CD4-positive, CD25-positive, alpha-beta regulatory T cell (primary cell): ENCODE data around the gene ITSN2. TPM values are rescaled to one million over a fixed set of nuclear protein-coding genes. Genes with fewer than 3 reads are reported as not detected.
A peak's percentile ranks its signal among the peaks of the same experiment; 100 is the strongest.

Experiments used
- ATAC-seq, 2 donors: fragments of 150-1000 bp; cut with Tn5 transposase; one replicate each; pipeline ENCODE4 v1.10.0; 2021; ENCODE audit warnings: low read depth in 2 of 2, moderate number of reproducible peaks in 2 of 2, moderate library complexity in 1 of 2
- DNase-seq, 3 donors: peaks; one replicate each; pipeline versions ENCODE4 v3.0.0 to v3.0.0-alpha.2; 2012 to 2022; ENCODE audit warnings: mixed read lengths in 1 of 3
- H3K27ac ChIP-seq: one replicate; pipeline ENCODE4 v1.7.0; 2013; ENCODE audit warnings: mild to moderate bottlenecking, low read length; ENCODE audit not compliant: insufficient read depth, poor library complexity, severe bottlenecking
- H3K27me3 ChIP-seq: one replicate; pipeline ENCODE4 v1.7.0; 2013; ENCODE audit warnings: low read length; ENCODE audit not compliant: control insufficient read depth, insufficient read depth
- H3K36me3 ChIP-seq: one replicate; pipeline ENCODE4 v1.7.0; 2013; ENCODE audit warnings: mild to moderate bottlenecking, low read length, moderate library complexity; ENCODE audit not compliant: control insufficient read depth, insufficient read depth
- H3K4me1 ChIP-seq: 2 replicates; pipeline ENCODE4 v1.7.0; 2013; ENCODE audit warnings: mild to moderate bottlenecking, low read length; ENCODE audit not compliant: insufficient read depth, control insufficient read depth, poor library complexity, severe bottlenecking
- H3K4me3 ChIP-seq: one replicate; pipeline ENCODE4 v1.7.0; 2013; ENCODE audit warnings: low read depth, mild to moderate bottlenecking, low read length, moderate library complexity
- H3K9me3 ChIP-seq, 2 experiments: 1 replicate in 1 of 2; 2 replicates in 1 of 2; pipeline ENCODE4 v1.7.0; 2013; ENCODE audit warnings: low read length in 2 of 2, mild to moderate bottlenecking in 1 of 2, moderate library complexity in 1 of 2; ENCODE audit not compliant: control insufficient read depth in 2 of 2
- H3K27ac Mint-ChIP-seq, 3 donors: one replicate each; pipeline ENCODE4 v1.8.0; 2020 to 2022; ENCODE audit warnings: mild to moderate bottlenecking in 3 of 3, mixed read lengths in 3 of 3, moderate library complexity in 2 of 3
- H3K27me3 Mint-ChIP-seq: one replicate; pipeline ENCODE4 v1.8.0; 2022; ENCODE audit warnings: mild to moderate bottlenecking, mixed read lengths
- H3K36me3 Mint-ChIP-seq: one replicate; pipeline ENCODE4 v1.8.0; 2020; ENCODE audit warnings: mixed read lengths
- H3K4me1 Mint-ChIP-seq, 4 donors: one replicate each; pipeline ENCODE4 v1.8.0; 2020 to 2022; ENCODE audit warnings: mixed read lengths in 4 of 4, mild to moderate bottlenecking in 1 of 4
- H3K4me3 Mint-ChIP-seq, 4 donors: one replicate each; pipeline ENCODE4 v1.8.0; 2020 to 2022; ENCODE audit warnings: mild to moderate bottlenecking in 4 of 4, mixed read lengths in 4 of 4, moderate library complexity in 3 of 4
- H3K9me3 Mint-ChIP-seq, 7 donors: one replicate each; pipeline ENCODE4 v1.8.0; 2020 to 2022; ENCODE audit warnings: mixed read lengths in 7 of 7, mild to moderate bottlenecking in 3 of 7, moderate library complexity in 2 of 7
- polyA plus RNA-seq, 4 donors: library from polyadenylated mRNA; unstranded; fragments of 300-500 nt; fragmentation: Illumina TruSeq; gene quantifications; one replicate each; pipeline ENCODE4 v1.2.3, GENCODE V29; 2021
- total RNA-seq: library from RNA; stranded (reverse); gene quantifications from one replicate; pipeline ENCODE4 v1.2.3, GENCODE V29; 2022

Gene ITSN2
- total and polyA plus RNA-seq, 5 donors from 2014 or later = 54.0 to 115 (median 58.9) TPM

DNA sequence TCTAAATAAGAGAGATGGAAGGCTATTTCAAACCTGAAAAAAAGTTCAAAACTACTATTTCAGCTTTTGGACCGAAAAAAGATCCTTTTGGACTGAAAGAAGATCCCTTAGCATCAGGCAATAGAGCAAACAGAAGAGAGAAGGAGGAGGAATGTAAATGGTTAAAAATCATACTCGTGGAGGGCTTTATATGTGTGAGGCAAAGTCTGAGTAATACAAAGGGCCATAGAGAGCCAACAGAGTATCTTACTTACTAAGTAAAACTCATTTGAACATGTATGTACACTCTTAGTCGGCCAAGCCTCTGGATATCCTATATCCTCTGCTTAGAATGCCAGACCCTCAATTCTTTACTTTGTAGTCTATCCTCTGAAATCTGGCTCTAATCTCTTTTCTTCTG, 55.7 kb downstream of the ITSN2 start:
- Mint-ChIP-seq H3K4me3 (no peak overlapping the region), H3K9me3 (peaks cover 0 to 1% (median 0%) of the 10 kb centered on the region in 7 donors), H3K27me3 (no peaks in the 10 kb centered on the region), H3K27ac (no peak overlapping the region), H3K36me3 (peaks cover 47% of the 10 kb centered on the region), H3K4me1 (peaks cover 0 to 9% (median 3%) of the 10 kb centered on the region in 4 donors)
- ATAC-seq (no peak), DNase-seq (no peak)
- Histone ChIP-seq H3K27me3 (no peaks in the 10 kb centered on the region), H3K36me3 (peaks cover 85% of the 10 kb centered on the region), H3K9me3 (no peaks in the 10 kb centered on the region), H3K4me3 (no peak overlapping the region), H3K27ac (no peak overlapping the region), H3K4me1 (no peaks in the 10 kb centered on the region)

DNA sequence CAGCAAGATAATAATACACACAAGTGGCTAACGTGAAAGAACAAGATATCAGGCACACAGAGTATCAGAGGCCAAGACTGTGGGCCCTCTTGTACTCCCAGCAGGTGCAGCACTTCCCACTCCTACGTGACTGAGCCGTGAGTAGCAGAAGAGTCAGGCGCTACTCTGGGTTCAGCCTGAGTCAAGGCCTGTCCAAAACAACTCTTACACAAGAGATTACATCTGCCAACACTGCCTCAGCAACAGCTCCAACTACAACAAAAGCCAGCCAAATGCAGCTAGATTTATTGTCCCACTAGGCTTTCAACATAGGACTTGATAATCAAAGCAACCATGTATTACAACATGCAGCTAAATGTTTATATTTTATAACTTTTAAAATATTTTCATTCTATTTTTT, 56.2 kb downstream of the ITSN2 start:
- Histone ChIP-seq H3K4me1 (no peaks in the 10 kb centered on the region), H3K9me3 (no peaks in the 10 kb centered on the region), H3K4me3 (no peak overlapping the region), H3K27me3 (no peaks in the 10 kb centered on the region), H3K36me3 (peaks cover 85% of the 10 kb centered on the region), H3K27ac (no peak overlapping the region)
- peaks cover 0 to 1% (median 0%) of the 10 kb centered on the region in 7 donors for H3K9me3 Mint-ChIP-seq
- H3K4me1 Mint-ChIP-seq = peaks cover 0 to 9% (median 3%) of the 10 kb centered on the region in 4 donors
- peaks cover 50% of the 10 kb centered on the region for H3K36me3 Mint-ChIP-seq
- H3K27me3 Mint-ChIP-seq = no peaks in the 10 kb centered on the region
- H3K4me3 Mint-ChIP-seq = no peak overlapping the region
- DNase-seq (no peak), ATAC-seq (no peak)
- no peak overlapping the region for H3K27ac Mint-ChIP-seq

DNA sequence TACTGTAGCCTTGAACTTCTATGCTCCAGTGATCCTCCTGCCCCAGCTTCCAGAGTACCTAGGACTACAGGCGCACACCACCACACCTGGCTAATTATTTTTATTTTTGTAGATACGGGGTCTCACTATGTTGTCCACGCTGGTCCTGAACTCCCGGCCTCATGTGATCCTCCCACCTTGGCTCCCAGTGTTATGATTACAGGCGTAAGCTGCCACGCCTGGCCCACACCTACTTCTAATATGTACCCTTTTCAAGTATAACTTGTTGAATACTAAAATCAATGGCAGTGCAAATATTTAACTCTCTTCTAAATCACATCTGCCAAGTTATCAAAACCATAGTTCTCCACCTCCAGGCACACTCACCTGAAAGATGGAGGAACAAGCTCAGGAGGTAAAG, 58.7 kb downstream of the ITSN2 start:
- H3K36me3 Mint-ChIP-seq = peaks cover 46% of the 10 kb centered on the region
- H3K4me3 ChIP-seq = no peak overlapping the region

GRCh38 chr2:24297663-24298062, 62.7 kb downstream of the ITSN2 start:
- H3K4me3 Mint-ChIP-seq = no peak overlapping the region
- Histone ChIP-seq H3K27ac (no peak overlapping the region), H3K9me3 (no peaks in the 10 kb centered on the region), H3K27me3 (no peaks in the 10 kb centered on the region), H3K36me3 (peaks cover 94% of the 10 kb centered on the region), H3K4me3 (no peak overlapping the region), H3K4me1 (no peaks in the 10 kb centered on the region)
- H3K36me3 Mint-ChIP-seq = peaks cover 53% of the 10 kb centered on the region
- DNase-seq (no peak), ATAC-seq (no peak)
- H3K4me1 Mint-ChIP-seq = no peaks in the 10 kb centered on the region
- no peak overlapping the region for H3K27ac Mint-ChIP-seq
- no peaks in the 10 kb centered on the region for H3K27me3 Mint-ChIP-seq
- H3K9me3 Mint-ChIP-seq = no peaks in the 10 kb centered on the region

More for the DNA sequence above, 58.7 kb downstream of the ITSN2 start:
- Histone ChIP-seq H3K36me3 (peaks cover 86% of the 10 kb centered on the region), H3K27ac (no peak overlapping the region), H3K4me1 (no peaks in the 10 kb centered on the region), H3K27me3 (no peaks in the 10 kb centered on the region), H3K9me3 (no peaks in the 10 kb centered on the region)
- DNase-seq (no peak), ATAC-seq (no peak)
- Mint-ChIP-seq H3K9me3 (peaks cover 0 to 1% (median 0%) of the 10 kb centered on the region in 7 donors), H3K4me1 (peaks cover 0 to 4% (median 2%) of the 10 kb centered on the region in 4 donors), H3K27ac (no peak overlapping the region), H3K27me3 (no peaks in the 10 kb centered on the region), H3K4me3 (no peak overlapping the region)

DNA sequence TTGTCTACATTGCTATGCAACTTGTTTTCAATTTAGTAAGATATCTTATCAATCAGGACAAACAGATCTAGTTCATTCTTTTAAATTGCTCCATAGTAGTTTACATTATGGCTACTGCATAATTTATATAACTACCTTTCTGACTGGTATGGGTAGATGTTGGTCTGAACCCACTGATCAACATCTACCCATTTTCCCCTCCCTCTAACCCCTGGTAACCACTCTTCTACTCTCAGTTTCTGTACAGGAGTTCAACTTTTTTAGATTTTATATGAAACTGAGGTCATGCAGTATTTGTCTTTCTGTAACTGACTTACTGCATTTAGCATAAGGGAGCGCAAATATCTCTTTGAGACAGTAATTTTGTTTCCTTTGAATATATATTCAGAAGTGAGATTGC, 73.2 kb downstream of the ITSN2 start:
- Histone ChIP-seq H3K9me3 (no peaks in the 10 kb centered on the region), H3K4me1 (no peaks in the 10 kb centered on the region), H3K36me3 (peaks cover 52% of the 10 kb centered on the region), H3K4me3 (no peak overlapping the region), H3K27ac (no peak overlapping the region), H3K27me3 (no peaks in the 10 kb centered on the region)
- Mint-ChIP-seq H3K36me3 (peaks cover 50% of the 10 kb centered on the region), H3K4me3 (no peak overlapping the region), H3K9me3 (no peaks in the 10 kb centered on the region), H3K27ac (peak overlapping the region in 1 of 3 donors; percentile 30), H3K4me1 (peaks cover 3 to 21% (median 12%) of the 10 kb centered on the region in 4 donors), H3K27me3 (no peaks in the 10 kb centered on the region)
- DNase-seq = peak in 1 of 3 donors; percentile 14
- no peak for ATAC-seq

GRCh38 chr2:24285484-24286152, 74.7 kb downstream of the ITSN2 start:
- H3K9me3 ChIP-seq = no peaks in the 10 kb centered on the region
- no peak overlapping the region for H3K27ac Mint-ChIP-seq
- ATAC-seq (no peak), DNase-seq (no peak)
- H3K4me1 ChIP-seq = no peaks in the 10 kb centered on the region
- no peaks in the 10 kb centered on the region for H3K27me3 ChIP-seq
- H3K4me3 Mint-ChIP-seq = no peak overlapping the region
- no peaks in the 10 kb centered on the region for H3K9me3 Mint-ChIP-seq
- no peak overlapping the region for H3K27ac ChIP-seq
- H3K36me3 ChIP-seq = peaks cover 42% of the 10 kb centered on the region
- no peaks in the 10 kb centered on the region for H3K27me3 Mint-ChIP-seq
- no peak overlapping the region for H3K4me3 ChIP-seq
- H3K4me1 Mint-ChIP-seq = peaks cover 3 to 21% (median 12%) of the 10 kb centered on the region in 4 donors
- peaks cover 44% of the 10 kb centered on the region for H3K36me3 Mint-ChIP-seq

DNA sequence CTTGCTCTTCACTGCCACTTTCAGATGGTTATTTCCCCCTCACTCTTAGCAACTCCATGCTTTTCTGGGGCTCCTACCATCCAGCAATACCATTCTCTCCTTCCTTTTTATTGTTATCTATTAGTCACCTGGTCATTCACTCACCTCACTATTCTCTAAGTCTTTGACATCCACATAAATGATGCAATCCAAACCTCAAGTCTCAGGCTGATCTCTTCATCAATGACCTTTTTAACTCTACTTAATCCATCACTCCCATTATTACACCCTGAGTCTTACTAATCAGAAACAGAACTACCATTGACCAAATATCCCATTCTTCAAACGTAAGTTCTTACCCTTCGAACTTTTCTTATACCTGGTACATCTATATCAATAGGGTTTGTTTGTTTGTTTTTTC, 79.7 kb downstream of the ITSN2 start:
- H3K27ac Mint-ChIP-seq = no peak overlapping the region

DNA sequence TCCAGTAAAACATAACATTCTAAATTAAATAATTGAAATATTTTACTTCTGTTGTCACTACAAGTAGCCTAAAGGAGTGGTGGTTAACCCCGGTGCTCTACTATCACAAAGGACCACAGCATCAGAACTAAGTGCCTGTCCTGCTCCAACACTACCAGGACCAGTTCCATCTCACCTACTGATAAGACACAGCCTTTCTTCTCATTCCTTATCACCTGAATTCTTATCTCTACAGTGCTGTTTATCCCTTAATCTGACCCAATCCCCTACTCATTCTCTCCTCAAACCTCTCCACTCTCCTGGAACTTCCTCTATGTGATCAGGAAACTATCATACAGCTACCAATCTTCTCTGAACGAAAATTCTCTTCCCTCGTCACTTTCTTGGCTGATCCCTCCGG, 80.2 kb downstream of the ITSN2 start:
- Mint-ChIP-seq H3K4me3 (no peak overlapping the region), H3K4me1 (peaks cover 0 to 15% (median under 1%) of the 10 kb centered on the region in 4 donors), H3K9me3 (no peaks in the 10 kb centered on the region), H3K27me3 (no peaks in the 10 kb centered on the region), H3K27ac (no peak overlapping the region), H3K36me3 (peaks cover 23% of the 10 kb centered on the region)
- Histone ChIP-seq H3K36me3 (peaks cover 34% of the 10 kb centered on the region), H3K4me3 (no peak overlapping the region), H3K9me3 (no peaks in the 10 kb centered on the region), H3K27ac (no peak overlapping the region), H3K4me1 (no peaks in the 10 kb centered on the region), H3K27me3 (no peaks in the 10 kb centered on the region)
- ATAC-seq (no peak), DNase-seq (no peak)

More for the DNA sequence above, 79.7 kb downstream of the ITSN2 start:
- Mint-ChIP-seq H3K27me3 (no peaks in the 10 kb centered on the region), H3K4me3 (no peak overlapping the region), H3K36me3 (peaks cover 27% of the 10 kb centered on the region), H3K9me3 (no peaks in the 10 kb centered on the region), H3K4me1 (peaks cover 0 to 15% (median under 1%) of the 10 kb centered on the region in 4 donors)
- no peak for DNase-seq
- no peaks in the 10 kb centered on the region for H3K27me3 ChIP-seq
- no peaks in the 10 kb centered on the region for H3K9me3 ChIP-seq
- H3K36me3 ChIP-seq = peaks cover 34% of the 10 kb centered on the region
- no peaks in the 10 kb centered on the region for H3K4me1 ChIP-seq
- H3K4me3 ChIP-seq = no peak overlapping the region
- ATAC-seq = no peak
- H3K27ac ChIP-seq = no peak overlapping the region
